Measurements from ENCODE around the gene MASP1. TPM values are rescaled to one million over a fixed set of nuclear protein-coding genes. Genes with fewer than 3 reads are reported as not detected.

Gene MASP1
- total and polyA plus RNA-seq, 2 experiments from 2014 or later, result 397 to 517 TPM

- Histone ChIP-seq H3K4me3 (no peak overlapping the region), H3K9me3 (ENCODE audit: low read depth) (no peaks in the 10 kb centered on the region), H3K27me3 (no peaks in the 10 kb centered on the region), H3K27ac (no peak overlapping the region), H3K4me1 (ENCODE audit: low read depth) (no peaks in the 10 kb centered on the region), H3K36me3 (no peaks in the 10 kb centered on the region)
- no peak for DNase-seq (ENCODE audit: low read depth in 1 of 2, low spot score in 1 of 2)
- no peak for TF ChIP-seq CTCF (IDR thresholded peaks at IDR 0.05; ENCODE audit: low read depth, low read length)
These were observed 36.3 kb upstream of the MASP1 start for GRCh38 chr3:187327845-187328244.

- Histone ChIP-seq H3K4me3 (no peak overlapping the region), H3K36me3 (no peaks in the 10 kb centered on the region), H3K4me1 (ENCODE audit: low read depth) (no peaks in the 10 kb centered on the region), H3K9me3 (ENCODE audit: low read depth) (no peaks in the 10 kb centered on the region), H3K27ac (no peak overlapping the region), H3K27me3 (no peaks in the 10 kb centered on the region)
- TF ChIP-seq CTCF (IDR thresholded peaks at IDR 0.05; ENCODE audit: low read depth, low read length), result no peak
- DNase-seq (ENCODE audit: low read depth in 1 of 2, low spot score in 1 of 2), result no peak
These were observed 34.1 kb upstream of the MASP1 start for GRCh38 chr3:187325632-187326031.

- H3K27ac ChIP-seq, result no peak overlapping the region
- no peaks in the 10 kb centered on the region for H3K9me3 ChIP-seq (ENCODE audit: low read depth)
- no peaks in the 10 kb centered on the region for H3K36me3 ChIP-seq
- H3K4me3 ChIP-seq, result no peak overlapping the region
- no peaks in the 10 kb centered on the region for H3K27me3 ChIP-seq
- no peak for DNase-seq (ENCODE audit: low read depth in 1 of 2, low spot score in 1 of 2)
- no peaks in the 10 kb centered on the region for H3K4me1 ChIP-seq (ENCODE audit: low read depth)
- TF ChIP-seq CTCF (IDR thresholded peaks at IDR 0.05; ENCODE audit: low read depth, low read length), result no peak
These were observed 31.6 kb upstream of the MASP1 start for GRCh38 chr3:187323091-187323490.

GRCh38 chr3:187322291-187322690 lies 30.8 kb upstream of the MASP1 start:
- H3K4me1 ChIP-seq (ENCODE audit: low read depth), result no peaks in the 10 kb centered on the region
- no peak for DNase-seq (ENCODE audit: low read depth in 1 of 2, low spot score in 1 of 2)
- no peaks in the 10 kb centered on the region for H3K36me3 ChIP-seq
- no peaks in the 10 kb centered on the region for H3K9me3 ChIP-seq (ENCODE audit: low read depth)
- H3K27me3 ChIP-seq, result no peaks in the 10 kb centered on the region
- H3K27ac ChIP-seq, result no peak overlapping the region
- no peak overlapping the region for H3K4me3 ChIP-seq
- no peak for TF ChIP-seq CTCF (IDR thresholded peaks at IDR 0.05; ENCODE audit: low read depth, low read length)

GRCh38 chr3:187321766-187322165 lies 30.2 kb upstream of the MASP1 start:
- H3K9me3 ChIP-seq (ENCODE audit: low read depth), result no peaks in the 10 kb centered on the region
- H3K27me3 ChIP-seq, result no peaks in the 10 kb centered on the region
- no peak overlapping the region for H3K4me3 ChIP-seq
- no peak for DNase-seq (ENCODE audit: low read depth in 1 of 2, low spot score in 1 of 2)
- no peaks in the 10 kb centered on the region for H3K36me3 ChIP-seq
- TF ChIP-seq CTCF (IDR thresholded peaks at IDR 0.05; ENCODE audit: low read depth, low read length), result no peak
- H3K4me1 ChIP-seq (ENCODE audit: low read depth), result no peaks in the 10 kb centered on the region
- no peak overlapping the region for H3K27ac ChIP-seq
